HG03571 (cell line): ENCODE data around the gene CAMSAP3.
A peak's percentile ranks its signal among the peaks of the same experiment; 100 is the strongest.
"Not testable (repeated sequence)": the region's sequence is repeated elsewhere in the genome, so short reads cannot be mapped to it uniquely, and the experiment has no call there.

Source experiments
- ATAC-seq: cut with Tn5 transposase; IDR thresholded peaks from one replicate; pipeline ENCODE4 v1.9.1; 2021; ENCODE audit not compliant: unreplicated experiment

CAMSAP3 gene

DNA sequence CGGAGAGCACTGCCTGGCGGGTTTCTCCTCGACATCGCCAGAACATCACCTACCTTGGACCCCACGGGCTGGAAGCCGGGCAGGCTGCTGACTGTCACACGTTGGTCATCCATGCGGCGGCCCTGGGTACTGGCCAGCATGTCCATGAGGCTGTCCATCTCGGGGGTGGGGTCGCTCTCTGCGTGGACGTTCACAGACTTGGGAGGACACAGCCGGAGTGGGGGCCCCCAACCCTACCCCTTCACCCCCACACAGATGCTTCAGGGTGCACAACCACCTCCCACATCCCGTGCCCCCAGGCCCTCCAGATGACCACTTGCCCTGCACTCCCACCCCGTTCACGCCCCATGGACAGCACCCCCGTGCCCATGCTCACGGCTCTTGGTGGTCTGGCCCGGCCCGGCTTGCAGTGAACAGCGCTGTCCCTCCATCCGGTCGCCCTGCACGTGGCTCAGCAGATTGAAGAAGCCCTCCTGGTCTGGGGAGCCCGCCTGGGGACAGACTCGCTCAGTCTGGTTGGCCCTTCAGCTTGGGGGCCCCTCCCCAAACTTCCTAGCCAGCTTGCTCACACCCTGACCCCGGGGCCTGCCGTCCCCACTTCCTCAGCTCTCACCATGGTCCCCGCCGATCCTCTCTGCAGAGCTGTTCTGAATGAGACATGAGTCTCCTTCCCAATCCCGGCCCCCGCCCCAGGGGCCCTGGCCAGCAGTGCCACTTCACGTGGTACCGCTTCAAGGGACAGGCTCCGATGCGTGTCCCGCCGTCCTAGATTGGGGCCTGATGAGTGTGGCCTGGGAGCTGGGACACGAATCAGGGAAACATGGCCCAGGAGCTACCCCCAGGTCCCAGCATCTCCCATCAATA, 36.9 kb downstream of the CAMSAP3 start:
- ATAC-seq, result no peak

DNA sequence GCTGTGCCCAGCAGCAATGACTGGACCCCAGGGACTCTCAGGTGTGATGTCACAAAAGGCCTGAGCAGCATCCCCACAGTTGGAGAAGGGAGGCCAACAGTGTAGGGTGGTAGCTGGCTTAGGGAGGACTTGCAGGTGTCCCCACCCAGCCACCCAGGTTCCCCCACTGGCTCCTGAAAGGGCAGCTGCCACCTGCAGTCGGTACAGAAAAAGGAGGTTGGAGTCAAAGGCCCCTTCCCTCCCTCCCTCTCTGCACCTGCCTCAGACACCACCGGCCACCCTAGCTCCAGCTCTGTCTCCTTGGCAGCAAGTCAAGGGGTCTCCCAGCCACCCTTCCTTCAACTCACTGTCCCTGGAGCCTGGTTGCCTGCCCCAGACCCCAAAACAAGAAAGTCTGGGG, 38.0 kb downstream of the CAMSAP3 start, which contains the start of gene PCP2:
Gene PCP2 (minus strand): TSS at position 22 of the 400 bp plus-strand sequence. CDS start 262 bp downstream, outside the sequence.
- no peak for ATAC-seq

DNA sequence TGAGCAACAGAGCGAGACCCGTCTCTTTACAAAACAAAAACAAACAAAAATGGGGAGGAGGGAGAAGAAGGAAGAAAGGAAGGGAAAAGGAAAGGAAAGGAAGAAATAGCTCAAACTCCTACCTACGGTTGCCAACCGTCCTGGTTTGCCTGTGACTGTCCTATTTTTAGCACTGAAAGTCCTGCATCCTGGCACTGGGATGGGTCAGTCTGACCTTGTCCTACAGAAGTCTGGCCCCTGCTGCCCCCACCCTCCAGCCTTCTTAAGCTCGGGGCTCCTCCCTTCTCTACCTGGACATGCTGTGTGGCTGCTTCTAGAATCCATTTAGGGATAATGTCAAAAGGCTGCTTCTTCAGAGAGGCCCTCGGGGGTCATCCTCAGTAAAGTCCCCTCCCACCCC, 40.0 kb downstream of the CAMSAP3 start:
- ATAC-seq, result no peak

DNA sequence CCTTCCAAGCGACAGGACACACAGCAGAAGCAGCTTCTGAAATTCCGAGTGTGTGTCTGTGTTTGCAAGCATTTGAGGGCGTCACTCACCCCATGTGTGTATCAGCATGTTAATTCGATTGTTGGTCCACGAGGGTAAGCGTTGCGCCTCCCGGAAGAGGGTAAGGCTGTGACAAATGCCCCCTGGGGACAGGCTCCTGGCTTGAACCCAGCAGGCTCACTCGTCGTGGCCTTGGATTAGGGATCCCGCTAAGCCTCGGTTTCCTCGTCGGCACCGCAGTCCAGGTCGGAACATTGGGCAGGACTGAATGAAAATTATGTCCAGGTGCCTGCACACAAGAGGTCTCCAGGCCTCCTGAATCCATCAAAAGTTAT, 40.6 kb downstream of the CAMSAP3 start:
- no peak for ATAC-seq

DNA sequence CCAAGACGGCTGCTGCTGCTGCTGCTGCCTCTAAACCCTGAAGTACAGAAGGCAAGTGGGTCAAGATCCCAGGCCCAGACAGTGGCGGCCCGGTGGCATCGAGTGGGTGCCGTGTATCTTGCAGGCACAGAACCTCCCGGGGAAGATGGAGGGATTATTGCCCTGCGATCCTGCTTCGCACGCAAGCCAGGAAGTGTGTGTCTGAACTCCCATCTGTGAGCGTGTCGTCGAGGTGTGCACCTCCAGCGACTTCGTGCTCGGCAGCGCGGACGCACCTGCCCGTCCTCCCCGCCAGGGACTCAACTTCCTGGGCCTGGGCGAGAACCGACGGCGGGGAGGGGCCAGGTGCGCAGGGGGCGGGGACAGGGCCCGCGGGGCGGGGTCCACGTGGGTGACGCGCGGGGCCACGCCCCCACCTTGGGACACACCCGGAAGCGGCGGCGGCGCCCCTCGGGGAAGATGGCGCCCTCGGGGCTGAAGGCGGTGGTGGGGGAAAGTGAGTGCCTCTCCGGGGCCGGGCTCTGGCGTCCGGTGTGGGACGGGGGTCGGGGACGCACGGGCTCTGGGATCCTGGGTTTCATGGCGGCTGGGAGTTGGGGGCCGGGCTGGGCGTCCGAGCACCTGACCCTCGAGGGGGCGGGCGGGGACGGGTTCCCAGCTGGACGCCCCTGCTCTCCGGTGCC, 41.2 kb downstream of the CAMSAP3 start, which contains the start of gene STXBP2:
Gene STXBP2 (plus strand): TSS at position 420 of the 683 bp plus-strand sequence. CDS start 40 bp downstream, at position 460.
- peak; percentile 57 for ATAC-seq

DNA sequence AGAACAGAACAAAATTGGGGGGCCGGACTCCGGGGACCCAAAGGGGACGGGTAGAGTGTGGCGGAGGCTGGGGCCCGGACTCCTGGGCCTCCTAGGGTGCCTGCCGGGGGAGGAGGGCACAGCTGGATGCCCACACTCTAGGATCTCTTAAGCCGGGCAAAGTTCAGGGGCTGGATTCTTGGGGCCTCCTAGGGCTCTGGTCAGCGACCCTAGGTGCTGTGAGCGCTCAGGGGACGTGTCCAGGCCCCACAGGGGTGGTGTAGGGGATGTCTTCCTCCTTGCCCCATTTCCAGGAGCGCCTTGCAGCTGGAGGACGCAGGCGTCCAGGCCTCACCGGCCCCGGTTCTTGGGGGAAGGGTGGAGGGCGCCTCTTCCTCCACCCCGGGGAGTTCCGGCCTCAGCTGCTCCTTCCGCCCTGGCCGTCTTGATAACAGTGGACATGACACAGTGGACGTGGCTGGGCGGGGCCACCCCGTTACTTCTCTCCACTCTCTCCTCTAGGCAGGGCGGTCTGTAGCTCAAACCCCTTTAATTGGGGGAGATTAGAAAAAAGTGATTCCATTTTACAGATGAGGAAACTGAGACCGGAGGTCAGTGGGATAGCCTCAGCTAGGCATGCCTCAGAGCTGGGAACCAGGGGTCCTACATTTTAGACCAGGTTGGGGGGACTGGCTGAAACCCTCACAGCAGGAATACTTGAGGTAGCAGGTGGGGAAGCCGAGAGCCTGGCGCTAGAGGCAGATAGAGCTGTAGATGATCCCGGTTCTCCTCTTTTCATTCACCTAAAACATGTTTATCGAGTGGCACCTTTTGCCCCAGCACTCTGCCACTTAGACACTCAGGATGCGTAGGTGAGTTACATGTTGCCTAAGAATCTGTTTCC, 42.0 kb downstream of the CAMSAP3 start:
- no peak for ATAC-seq

DNA sequence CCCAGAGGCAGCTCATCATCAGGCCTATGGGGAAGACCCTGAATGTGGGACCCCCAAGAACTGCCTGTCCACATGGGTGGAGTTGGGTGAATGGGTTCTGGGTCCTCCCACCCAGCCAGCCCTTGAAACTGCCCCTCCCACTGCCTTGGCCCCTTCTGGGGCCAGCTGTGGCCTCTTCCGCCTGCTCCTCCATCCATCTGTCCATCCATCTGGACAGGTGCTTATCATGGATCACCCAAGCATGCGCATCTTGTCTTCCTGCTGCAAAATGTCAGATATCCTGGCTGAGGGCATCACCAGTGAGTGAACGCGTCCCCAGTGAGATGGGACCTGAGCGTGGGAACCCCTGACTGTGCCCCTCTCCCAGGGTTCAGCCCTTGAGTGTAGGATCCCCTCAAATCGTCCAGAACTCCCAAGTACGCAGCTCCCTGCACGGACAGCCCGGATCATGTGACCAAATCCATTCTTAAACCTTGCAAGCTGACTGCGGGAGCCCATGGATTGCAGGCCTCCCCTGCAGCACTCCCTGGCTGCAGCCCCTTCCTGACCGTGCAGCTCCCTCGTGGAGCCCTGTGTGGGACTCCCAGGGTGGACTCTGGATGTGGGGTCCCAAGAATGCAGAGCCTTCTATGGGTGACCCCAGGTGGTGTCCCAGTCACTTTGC, 43.3 kb downstream of the CAMSAP3 start:
- ATAC-seq, result no peak

DNA sequence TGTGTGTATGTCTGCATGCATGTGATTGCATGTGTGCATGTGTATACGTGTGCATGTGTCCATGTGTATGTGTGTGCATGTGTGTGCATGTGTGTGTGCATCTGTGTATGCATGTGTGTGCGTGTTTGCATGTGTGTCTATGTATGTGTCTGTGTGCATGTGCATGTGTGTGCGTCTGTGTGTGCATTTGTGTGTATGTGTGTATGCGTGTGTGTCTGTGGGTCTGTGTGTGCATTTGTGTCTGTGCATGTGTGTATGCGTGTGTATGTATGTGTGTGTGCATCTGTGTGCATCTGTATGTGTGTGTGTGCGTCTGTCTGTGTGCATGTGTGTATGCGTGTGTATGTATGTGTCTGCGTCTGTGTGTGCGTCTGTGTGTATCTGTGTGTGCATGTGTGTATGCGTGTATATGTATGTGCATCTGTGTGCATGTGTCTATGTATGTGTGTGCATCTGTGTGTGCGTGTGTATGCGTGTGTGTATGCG, 44.2 kb downstream of the CAMSAP3 start:
- ATAC-seq, result no peak

DNA sequence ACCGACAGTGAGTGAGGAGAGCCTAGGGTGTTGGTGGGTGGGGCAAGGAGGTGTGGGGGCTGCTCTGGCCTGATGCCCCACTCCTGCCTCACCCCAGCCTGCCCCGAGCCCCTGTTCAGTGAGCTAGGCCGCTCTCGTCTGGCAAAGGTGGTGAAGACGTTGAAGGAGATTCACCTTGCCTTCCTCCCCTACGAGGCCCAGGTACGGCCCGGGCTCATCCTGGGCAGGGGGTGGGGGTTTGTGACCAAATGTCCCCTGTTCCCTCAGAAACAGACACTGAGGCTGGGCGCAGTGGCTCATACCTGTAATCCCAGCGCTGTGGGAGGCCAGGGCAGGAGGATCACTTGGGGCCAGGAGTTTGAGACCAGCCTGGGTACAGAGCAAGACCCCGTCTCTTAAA, 45.1 kb downstream of the CAMSAP3 start:
- no peak for ATAC-seq

DNA sequence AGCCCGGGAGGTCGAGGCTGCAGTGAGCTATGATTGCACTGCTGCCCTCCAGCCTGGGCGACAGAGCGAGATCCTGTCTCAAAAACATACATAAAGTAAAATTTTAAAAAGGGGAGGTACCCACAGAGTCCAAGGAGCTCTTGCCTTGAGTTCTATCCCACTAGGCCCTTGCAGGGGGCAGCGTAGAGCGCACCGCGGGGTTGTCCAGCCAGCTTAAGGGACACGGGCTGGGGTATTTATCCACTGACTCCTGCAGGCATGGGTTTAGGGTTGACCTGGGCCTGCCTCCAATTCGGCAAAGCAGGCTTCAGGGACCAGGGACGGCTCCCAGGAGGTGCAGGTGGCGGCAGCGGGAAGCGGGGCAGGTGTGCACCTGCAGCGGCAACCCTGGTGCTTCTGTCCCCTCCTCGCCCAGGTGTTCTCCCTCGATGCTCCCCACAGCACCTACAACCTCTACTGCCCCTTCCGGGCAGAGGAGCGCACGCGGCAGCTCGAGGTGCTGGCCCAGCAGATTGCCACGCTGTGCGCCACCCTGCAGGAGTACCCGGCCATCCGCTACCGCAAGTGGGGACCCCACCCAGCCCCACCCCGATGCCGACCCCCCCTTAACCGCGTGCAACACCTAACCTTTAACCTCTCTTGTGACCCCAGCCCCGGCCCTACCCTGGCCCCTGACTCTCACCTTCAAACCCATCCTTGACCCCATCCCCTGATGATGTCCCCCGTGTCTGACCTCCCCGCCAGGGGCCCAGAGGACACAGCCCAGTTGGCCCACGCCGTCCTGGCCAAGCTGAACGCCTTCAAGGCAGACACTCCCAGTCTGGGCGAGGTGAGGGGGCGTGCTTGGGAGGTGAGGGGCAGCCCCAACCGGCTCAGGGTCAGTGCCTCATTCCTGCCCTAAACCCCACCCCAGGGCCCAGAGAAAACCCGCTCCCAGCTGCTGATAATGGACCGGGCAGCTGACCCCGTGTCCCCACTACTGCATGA, 45.9 kb downstream of the CAMSAP3 start:
- ATAC-seq, result no peak

DNA sequence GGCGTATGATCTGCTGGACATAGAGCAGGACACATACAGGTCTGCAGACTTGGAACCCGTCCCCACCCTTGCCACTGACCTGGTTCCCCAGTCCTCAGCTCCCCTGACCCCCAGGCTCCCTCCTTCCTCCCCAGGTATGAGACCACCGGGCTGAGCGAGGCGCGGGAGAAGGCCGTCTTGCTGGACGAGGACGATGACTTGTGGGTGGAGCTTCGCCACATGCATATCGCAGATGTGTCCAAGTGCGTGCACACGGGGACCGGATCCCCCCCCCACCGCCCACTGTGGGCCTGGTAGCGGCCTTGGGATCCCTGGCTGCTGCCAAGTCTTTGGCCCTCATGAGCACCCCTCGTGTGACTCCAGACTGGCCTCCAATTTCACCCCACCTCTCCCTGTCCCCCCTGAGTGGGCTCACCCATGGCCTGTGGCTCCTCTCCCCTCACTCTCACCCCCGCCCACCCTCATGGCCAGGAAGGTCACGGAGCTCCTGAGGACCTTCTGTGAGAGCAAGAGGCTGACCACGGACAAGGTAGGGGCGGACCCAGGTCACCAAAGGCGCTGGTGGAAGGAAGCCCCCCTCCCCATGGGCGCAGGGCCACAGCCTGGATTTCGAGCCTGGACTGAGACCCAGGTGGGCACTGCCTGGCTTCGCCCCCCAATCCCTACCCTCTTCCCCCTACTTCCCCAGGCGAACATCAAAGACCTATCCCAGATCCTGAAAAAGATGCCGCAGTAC, 46.8 kb downstream of the CAMSAP3 start:
- ATAC-seq, result no peak

DNA sequence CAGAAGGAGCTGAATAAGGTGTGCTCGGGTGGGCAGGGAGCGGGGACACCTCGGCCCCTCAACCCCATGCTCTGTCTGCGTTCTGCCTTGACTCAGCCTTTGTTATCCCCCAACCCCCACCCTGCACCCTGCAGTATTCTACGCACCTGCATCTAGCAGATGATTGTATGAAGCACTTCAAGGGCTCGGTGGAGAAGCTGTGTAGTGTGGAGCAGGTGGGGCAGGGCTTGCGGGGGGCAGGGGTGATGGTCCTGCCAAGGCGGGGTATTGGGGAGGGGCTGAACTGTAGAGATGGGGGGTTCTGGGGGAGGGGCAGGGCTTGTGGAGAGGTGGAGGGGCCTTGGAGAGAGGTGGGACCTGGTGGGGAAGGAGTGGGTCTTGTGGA, 47.4 kb downstream of the CAMSAP3 start:
- ATAC-seq, result no peak

DNA sequence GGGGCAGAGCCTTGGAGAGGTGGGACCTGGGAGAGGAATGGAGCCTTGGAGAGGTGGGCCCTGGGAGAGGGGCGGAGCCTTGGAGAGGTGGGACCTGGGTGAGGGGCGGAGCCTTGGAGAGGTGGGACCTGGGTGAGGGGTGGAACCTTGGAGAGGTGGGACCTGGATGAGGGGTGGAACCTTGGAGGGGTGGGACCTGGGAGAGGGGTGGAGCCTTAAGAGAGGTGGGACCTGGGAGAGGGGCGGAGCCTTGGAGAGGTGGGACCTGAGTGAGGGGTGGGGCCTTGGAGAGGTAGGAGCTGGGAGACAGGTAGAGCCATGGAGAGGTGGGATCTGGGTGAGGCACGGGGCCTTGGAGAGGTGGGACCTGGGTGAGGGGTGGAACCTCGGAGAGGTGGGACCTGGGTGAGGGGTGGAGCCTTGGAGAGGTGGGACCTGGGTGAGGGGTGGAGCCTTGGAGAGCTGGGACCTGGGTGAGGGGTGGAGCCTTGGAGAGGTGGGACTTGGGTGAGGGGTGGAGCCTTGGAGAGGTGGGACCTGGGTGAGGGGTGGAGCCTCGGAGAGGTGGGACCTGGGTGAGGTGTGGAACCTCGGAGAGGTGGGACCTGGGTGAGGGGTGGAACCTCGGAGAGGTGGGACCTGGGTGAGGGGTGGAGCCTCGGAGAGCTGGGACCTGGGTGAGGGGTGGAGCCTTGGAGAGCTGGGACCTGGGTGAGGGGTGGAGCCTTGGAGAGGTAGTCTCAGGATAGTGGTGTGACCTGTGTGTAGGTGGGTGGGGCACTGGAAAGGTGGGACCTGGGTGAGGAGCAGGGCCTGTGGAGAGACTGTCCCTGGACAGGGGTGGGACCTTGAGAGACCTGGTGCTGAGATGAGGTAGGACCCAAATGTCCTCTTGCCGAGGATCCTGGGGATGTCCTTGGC, 48.2 kb downstream of the CAMSAP3 start:
- not testable (repeated sequence) for ATAC-seq

DNA sequence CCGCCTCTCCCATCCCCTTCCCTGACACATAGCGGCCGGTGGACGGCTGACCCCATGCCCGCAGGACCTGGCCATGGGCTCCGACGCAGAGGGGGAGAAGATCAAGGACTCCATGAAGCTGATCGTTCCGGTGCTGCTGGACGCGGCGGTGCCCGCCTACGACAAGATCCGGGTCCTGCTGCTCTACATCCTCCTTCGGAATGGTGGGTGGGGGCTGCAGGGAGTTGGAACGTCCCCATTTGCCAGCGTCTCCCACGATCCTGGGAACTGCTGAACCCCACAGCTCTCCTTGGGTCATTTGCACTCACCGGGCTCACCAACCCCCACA, 48.9 kb downstream of the CAMSAP3 start:
- ATAC-seq, result no peak

DNA sequence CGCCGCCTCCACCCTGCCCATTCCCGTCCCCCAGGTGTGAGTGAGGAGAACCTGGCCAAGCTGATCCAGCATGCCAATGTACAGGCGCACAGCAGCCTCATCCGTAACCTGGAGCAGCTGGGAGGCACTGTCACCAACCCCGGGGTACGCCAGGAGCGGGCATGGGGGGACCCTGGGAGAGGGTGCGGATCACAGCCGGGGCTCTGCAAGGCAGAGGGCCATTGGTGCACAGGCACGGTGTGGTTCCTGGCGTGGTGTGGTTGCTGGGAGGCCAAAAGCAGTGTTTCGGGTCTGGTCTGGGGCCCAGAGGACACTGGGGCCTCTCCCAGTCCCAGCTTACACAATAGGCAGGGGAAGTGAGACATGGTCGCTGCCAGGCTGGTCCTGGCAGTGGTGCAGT, 49.5 kb downstream of the CAMSAP3 start:
- ATAC-seq, result no peak

DNA sequence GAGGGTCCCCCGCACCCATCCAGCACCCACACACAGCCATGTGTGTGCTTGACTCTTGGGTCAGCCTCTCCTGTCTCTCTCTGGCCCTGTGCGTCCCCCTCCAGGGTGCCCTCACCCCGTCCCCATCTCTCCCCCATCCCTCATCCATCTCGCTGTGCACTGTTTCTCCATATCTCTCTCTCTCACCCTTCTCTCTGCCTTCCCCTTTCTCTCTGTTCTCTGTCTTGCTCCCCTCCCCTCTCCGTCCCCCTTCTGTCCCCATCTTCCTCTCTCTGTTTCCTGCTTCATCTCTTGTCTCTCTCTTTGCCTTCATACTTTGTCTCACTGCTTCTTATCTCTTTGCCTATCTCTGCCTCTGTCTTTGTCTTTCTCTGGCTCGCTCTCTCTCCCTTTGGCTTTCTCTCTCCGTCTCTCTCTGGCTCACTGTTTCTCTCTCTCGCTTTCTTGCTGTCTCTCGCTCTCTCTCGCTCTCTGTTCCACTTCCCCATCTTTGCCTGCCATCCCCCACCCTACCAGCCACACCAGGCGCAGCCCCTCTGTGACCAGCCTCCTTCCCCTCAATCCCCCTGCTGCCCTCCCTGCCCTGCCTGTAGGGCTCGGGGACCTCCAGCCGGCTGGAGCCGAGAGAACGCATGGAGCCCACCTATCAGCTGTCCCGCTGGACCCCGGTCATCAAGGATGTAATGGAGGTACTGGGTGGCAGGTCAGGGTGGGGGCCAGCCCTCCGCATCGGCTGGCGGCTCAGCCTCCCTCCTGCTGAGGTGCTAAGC, 50.2 kb downstream of the CAMSAP3 start:
- no peak for ATAC-seq

DNA sequence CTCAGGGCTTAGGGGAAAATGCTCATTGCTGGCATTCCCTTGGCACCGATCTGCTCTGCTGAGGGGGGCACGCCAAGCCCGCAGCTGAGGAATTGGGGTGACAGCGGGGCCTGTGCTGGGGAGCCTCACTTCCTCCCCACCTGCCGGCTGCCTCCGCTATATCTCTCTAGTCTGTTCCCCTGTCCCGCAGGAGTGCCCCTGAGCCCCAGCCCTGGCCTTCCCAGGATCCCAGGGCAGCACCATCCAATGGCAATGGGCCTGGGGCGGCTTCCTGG, 50.7 kb downstream of the CAMSAP3 start:
- no peak for ATAC-seq
